GM12892 (cell line): Measurements from ENCODE around the gene SPIC.

ENCODE experiments used
- POLR2A ChIP-seq: IDR thresholded peaks from 2 replicates; pipeline ENCODE4 v1.6.1; 2011; ENCODE audit warnings: low read depth, low read length, control low read depth
- POLR2AphosphoS5 ChIP-seq: IDR thresholded peaks from 2 replicates; pipeline ENCODE4 v1.6.1; 2011; ENCODE audit warnings: low read depth, low read length, control low read depth
- TAF1 ChIP-seq: IDR thresholded peaks from 2 replicates; pipeline ENCODE4 v1.6.1; 2011; ENCODE audit warnings: low read depth, mild to moderate bottlenecking, control low read depth, low read length, borderline replicate concordance

GRCh38 chr12:101459642-101460346, 15.3 kb upstream of the SPIC start:
- TF ChIP-seq POLR2AphosphoS5 (no peak), POLR2A (no peak), TAF1 (no peak)
